ENCODE results near the gene FHIT.

DNA sequence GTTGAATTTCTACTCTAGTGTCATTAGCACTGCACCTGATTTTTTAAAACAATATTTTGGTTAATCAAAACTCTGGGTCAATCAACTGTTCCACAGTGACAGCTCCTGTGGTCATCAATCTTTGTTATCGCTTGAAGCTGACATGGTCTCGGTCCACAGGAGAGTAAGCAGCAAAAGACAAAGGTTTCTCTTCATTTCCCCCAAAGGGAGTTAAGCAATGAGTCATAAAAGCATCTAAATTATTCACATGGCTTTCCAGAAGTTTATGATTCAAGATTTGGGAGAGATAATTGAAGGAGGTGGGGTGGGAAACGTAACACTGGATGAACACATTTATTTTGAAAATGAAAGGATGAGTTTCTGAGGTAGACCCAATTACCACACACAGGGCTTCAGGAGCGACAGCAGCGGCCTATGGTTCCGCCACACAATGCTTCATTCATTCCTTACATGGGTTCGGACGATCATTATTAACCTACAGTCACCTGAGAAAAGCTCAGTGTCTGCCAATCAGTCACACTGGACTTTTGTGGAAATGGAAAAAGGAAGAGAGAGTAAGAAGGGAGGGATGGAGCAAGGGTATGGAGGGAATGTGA is 505.1 kb downstream of the FHIT start:
- TF ChIP-seq SMC3 (IDR thresholded peaks at IDR 0.05; ENCODE audit: low read depth, low read length) = no peak
- no peak for TF ChIP-seq MXI1 (IDR thresholded peaks at IDR 0.05; ENCODE audit: low read depth, low read length)
- TF ChIP-seq, protein P1, sequence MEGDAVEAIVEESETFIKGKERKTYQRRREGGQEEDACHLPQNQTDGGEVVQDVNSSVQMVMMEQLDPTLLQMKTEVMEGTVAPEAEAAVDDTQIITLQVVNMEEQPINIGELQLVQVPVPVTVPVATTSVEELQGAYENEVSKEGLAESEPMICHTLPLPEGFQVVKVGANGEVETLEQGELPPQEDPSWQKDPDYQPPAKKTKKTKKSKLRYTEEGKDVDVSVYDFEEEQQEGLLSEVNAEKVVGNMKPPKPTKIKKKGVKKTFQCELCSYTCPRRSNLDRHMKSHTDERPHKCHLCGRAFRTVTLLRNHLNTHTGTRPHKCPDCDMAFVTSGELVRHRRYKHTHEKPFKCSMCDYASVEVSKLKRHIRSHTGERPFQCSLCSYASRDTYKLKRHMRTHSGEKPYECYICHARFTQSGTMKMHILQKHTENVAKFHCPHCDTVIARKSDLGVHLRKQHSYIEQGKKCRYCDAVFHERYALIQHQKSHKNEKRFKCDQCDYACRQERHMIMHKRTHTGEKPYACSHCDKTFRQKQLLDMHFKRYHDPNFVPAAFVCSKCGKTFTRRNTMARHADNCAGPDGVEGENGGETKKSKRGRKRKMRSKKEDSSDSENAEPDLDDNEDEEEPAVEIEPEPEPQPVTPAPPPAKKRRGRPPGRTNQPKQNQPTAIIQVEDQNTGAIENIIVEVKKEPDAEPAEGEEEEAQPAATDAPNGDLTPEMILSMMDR (IDR thresholded peaks at IDR 0.05) = no peak
- TF ChIP-seq FOXJ3 (CRISPR knock-in tag; IDR thresholded peaks at IDR 0.05) = no peak
- TF ChIP-seq EZH2phosphoT487 (IDR thresholded peaks at IDR 0.05; ENCODE audit: borderline replicate concordance, low read depth) = no peak
